Measurements from ENCODE around the gene AKAP13. TPM values are rescaled to one million over a fixed set of nuclear protein-coding genes. Genes with fewer than 3 reads are reported as not detected.

AKAP13 gene
- total and polyA plus RNA-seq, 2 of the 13 experiments (the other 11 are each of a cell fraction or from before 2014, with no cell fraction given), result 6.7 to 27.1 TPM

DNA sequence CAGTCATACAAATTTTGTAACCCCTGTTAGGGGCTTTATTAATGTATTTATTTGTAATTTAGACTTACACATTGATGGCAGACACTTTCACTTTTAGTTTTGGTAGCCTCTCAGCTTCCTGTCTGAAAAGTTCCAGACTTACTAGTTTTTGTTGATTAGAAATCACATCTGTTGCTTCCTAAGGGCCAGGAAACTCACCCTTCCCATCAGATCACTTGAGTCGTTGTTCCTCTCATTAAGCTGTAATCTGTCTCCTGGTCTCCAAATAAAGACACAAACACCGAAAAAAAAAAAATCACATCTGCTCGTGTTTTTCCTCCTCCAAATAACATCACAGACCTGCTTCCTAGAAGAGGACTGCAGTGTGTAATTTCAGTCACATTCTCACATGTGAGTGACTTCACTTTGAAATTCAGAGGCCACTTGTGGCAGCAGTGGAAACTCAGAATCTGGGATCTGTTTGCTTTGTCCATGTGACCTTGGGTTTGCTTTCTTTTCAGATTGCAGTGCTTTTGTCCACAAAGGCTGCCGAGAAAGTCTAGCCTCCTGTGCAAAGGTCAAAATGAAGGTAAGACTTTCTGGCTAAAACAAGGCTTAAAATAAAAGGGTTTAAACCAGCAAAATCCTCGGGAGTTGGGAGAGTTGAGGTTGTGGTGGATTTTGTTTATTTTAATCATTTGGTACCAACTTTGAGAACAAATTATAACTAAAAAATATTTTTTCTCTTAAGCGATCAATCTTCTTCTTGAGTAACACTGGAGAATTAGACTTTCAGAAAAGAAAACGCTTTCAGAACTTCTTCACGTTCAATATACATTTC is 327.3 kb downstream of the AKAP13 start (continued):
- TF ChIP-seq POGK (CRISPR knock-in tag; conservative IDR thresholded peaks at IDR 0.05) (no peak), ZKSCAN5 (CRISPR knock-in tag; IDR thresholded peaks at IDR 0.05) (no peak), ELF3 (CRISPR knock-in tag; IDR thresholded peaks at IDR 0.05) (peak; percentile 48; the same call in 1 of the 2 replicates), POLR2AphosphoS5 (IDR thresholded peaks at IDR 0.05; ENCODE audit: low read depth, low read length) (no peak), NFIC (IDR thresholded peaks at IDR 0.05; ENCODE audit: low read length) (peak; percentile 60; the same call in 1 of the 2 replicates), TGIF2 (CRISPR knock-in tag; IDR thresholded peaks at IDR 0.05) (peak; percentile 59; the same call in 1 of the 2 replicates), MAX (IDR thresholded peaks at IDR 0.05) (peak; percentile 64; the same call in 1 of the 2 replicates), UBTF (CRISPR knock-in tag; IDR thresholded peaks at IDR 0.05) (no peak), AKAP8 (CRISPR knock-in tag; IDR thresholded peaks at IDR 0.05) (0 out of 2 replicates have a peak, but pooled peaks have one; percentile 41), TFE3 (CRISPR knock-in tag; IDR thresholded peaks at IDR 0.05) (peak; percentile 81), MIXL1 (CRISPR knock-in tag; IDR thresholded peaks at IDR 0.05) (peak; percentile 53), KLF16 (CRISPR knock-in tag; IDR thresholded peaks at IDR 0.05) (peak in 1 of 2 experiments; percentile 69; a peak in 1 of 4 replicates), ZNF317 (CRISPR knock-in tag; IDR thresholded peaks at IDR 0.05) (0 out of 2 replicates have a peak, but pooled peaks have one; percentile 44), PREB (CRISPR knock-in tag; IDR thresholded peaks at IDR 0.05) (no peak), GABPA (IDR thresholded peaks at IDR 0.05; ENCODE audit: low read depth, low read length) (no peak), GABPA (CRISPR knock-in tag; IDR thresholded peaks at IDR 0.05; ENCODE audit: low read depth) (no peak; the same call in 1 of the 2 replicates), FOXP4 (CRISPR knock-in tag; IDR thresholded peaks at IDR 0.05) (peak; percentile 81), ZNF577 (CRISPR knock-in tag; IDR thresholded peaks at IDR 0.05; ENCODE audit: borderline replicate concordance, low read depth) (no peak), ASH2L (IDR thresholded peaks at IDR 0.05; ENCODE audit: insufficient read length, low read depth, low read length) (peak; percentile 79), THAP11 (CRISPR knock-in tag; IDR thresholded peaks at IDR 0.05) (peak; percentile 69)
